Measurements from ENCODE around the gene HDAC4. TPM values are rescaled to one million over a fixed set of nuclear protein-coding genes. Genes with fewer than 3 reads are reported as not detected.

HDAC4 gene
- polyA plus RNA-seq, 1 experiment, result 4.4 TPM

- ChIA-PET CTCF (interaction anchor here (0.8 kb wide), 1 partner anchor 19 kb away, joined by 3 read pairs; no protein-coding TSS in a partner anchor), POLR2A (no interaction called here)
- DNase-seq (ENCODE audit: low read depth), result no peak
- no peak for TF ChIP-seq CTCF (IDR thresholded peaks at IDR 0.05; ENCODE audit: insufficient read depth, low read depth, low read length)
- Histone ChIP-seq H3K4me3 (ENCODE audit: low read depth, low read length) (no peak overlapping the region), H3K27me3 (ENCODE audit: control insufficient read depth, insufficient read depth, low read length) (no peaks in the 10 kb centered on the region), H3K36me3 (ENCODE audit: control insufficient read depth, insufficient read depth, low read length) (no peaks in the 10 kb centered on the region)
These were observed 88.7 kb downstream of the HDAC4 start for GRCh38 chr2:239312081-239312511.

DNA sequence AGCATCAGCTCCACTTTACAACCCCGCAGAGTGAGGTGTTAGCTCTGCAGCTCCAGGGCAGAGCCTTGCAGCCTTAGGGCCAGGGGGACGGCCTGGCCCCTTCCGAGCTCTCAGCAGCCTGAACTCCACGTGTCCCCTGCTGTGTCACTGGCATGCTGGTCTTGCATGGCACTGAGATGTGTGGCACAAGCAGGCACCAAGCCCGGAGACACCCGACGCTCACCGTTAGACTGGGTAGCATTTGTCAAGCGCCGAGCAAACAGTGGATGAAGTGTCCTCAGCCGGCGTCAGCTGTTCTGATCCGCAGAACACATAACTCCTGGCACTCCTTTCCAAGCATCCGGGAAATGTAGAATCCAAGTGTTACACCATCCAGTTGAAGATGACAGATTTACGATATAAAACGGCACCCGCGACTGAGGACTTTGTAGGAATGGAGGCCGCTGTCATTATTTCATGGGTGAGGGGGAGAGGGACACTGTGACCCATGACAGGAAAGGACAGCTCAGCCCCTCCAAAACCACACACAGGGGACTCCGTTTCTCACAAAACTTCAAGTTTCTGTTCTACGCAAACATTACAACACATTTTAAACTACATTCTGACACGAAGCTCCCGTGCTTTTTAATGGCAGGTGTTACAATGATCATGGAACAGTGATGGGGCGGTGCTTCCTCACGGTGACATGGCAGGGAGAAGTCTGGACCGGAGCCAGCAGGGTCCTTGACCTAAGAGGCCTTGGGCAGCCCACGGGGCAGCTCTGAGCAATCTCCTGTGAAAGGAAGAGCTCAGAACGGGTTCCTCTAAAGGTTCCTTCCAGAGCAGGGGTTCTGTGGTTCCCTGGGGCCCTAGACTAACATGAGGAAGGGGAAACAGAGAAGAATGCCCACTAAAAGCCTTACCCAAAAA is 89.4 kb downstream of the HDAC4 start:
- DNase-seq (ENCODE audit: low read depth), result no peak
- CTCF ChIA-PET, result interaction anchor here (1.2 kb wide), 1 partner anchor 17 kb away, joined by 6 read pairs; no protein-coding TSS in a partner anchor
- H3K27me3 ChIP-seq (ENCODE audit: control insufficient read depth, insufficient read depth, low read length), result no peaks in the 10 kb centered on the region
- no peak for TF ChIP-seq CTCF (IDR thresholded peaks at IDR 0.05; ENCODE audit: insufficient read depth, low read depth, low read length)
- H3K4me3 ChIP-seq (ENCODE audit: low read depth, low read length), result no peak overlapping the region
- no peaks in the 10 kb centered on the region for H3K36me3 ChIP-seq (ENCODE audit: control insufficient read depth, insufficient read depth, low read length)
- POLR2A ChIA-PET, result no interaction called here

DNA sequence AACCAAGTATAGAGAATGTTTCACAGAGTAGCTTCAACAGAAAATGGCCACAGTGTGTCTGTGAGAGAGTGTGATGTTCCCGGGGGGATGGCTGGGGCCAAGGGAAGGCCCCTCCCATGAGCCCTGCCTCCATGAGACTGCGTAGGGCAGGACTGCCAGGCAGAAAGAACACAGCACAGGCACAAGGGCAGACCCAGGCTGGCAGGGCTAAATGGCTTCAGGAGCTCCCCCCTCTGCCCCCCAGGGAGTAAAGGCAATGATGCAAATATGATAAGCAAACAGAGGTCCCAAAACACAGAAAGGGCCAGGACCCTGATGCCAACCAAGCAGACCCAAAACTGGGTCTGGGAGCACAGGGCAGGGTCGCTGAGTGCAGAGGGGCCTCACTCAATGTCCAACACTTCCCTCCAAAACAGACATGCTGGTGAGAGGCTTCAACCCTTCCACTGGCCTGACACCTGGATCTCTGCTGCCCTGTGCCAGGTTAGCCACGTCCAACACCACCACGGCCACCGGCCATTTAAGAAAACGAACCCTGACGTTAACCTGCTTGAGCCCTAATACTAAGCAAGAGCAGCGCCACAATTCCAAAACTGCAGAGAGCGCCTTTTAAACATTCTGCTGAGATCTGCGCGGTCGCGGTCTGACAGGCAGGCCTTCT is 90.3 kb downstream of the HDAC4 start:
- CTCF ChIA-PET, result interaction anchor here (0.6 to 1.2 kb wide), 2 partner anchors 18 to 86 kb away, joined by 3 to 6 read pairs; no protein-coding TSS in a partner anchor

DNA sequence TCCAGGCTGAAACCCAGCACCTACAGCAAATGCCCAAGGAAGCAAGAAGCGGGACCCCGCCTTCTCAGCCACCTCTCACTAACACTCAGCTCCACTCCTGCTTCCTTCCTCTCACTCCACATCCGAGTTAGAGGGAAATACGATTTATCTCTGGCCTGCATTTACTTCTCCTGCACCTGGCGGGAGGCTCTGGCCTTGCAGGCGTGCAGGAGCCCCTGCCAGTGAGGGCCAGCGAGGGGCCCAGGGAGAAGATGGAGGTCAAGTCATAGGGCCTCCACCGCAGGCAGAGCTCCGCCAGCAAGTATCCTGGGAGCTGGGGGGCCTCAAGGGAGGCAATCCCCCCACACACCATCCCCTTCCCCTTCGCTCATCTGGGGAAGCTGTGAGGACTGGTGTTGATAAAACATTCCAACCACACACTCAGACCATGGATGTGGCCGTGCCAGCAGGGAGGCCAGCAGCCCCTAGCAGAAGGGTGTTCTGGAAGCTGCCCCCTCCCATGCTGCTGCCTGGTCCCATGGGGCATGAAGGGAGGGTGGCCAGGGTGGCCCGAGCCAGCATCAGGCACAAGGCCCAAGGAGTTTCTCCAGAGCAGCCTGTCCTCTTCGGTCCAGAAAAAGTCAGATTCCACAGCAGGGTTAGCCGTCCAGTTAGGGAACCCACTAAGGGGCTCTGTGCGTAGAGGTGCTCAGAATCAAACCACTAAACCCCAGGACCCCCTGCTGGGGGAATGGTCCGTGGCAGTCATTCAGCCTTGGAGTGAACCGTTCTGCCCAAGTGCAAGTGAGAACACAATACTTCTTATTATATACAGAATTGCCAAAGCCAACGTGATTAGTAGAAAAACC is 91.2 kb downstream of the HDAC4 start:
- Histone ChIP-seq H3K27me3 (ENCODE audit: control insufficient read depth, insufficient read depth, low read length) (no peaks in the 10 kb centered on the region), H3K4me3 (ENCODE audit: low read depth, low read length) (no peak overlapping the region), H3K36me3 (ENCODE audit: control insufficient read depth, insufficient read depth, low read length) (0 out of 2 replicates have a peak, but pooled peaks cover 2% of the 10 kb centered on the region)
- no peak for TF ChIP-seq CTCF (IDR thresholded peaks at IDR 0.05; ENCODE audit: insufficient read depth, low read depth, low read length)
- POLR2A ChIA-PET, result no interaction called here
- DNase-seq (ENCODE audit: low read depth), result no peak
- CTCF ChIA-PET, result interaction anchor here (0.6 to 1.2 kb wide), 2 partner anchors 19 to 85 kb away, joined by 3 to 6 read pairs; no protein-coding TSS in a partner anchor

More for the DNA sequence above, 90.3 kb downstream of the HDAC4 start:
- POLR2A ChIA-PET, result no interaction called here
- Histone ChIP-seq H3K36me3 (ENCODE audit: control insufficient read depth, insufficient read depth, low read length) (no peaks in the 10 kb centered on the region), H3K27me3 (ENCODE audit: control insufficient read depth, insufficient read depth, low read length) (no peaks in the 10 kb centered on the region), H3K4me3 (ENCODE audit: low read depth, low read length) (no peak overlapping the region)
- no peak for DNase-seq (ENCODE audit: low read depth)
- no peak for TF ChIP-seq CTCF (IDR thresholded peaks at IDR 0.05; ENCODE audit: insufficient read depth, low read depth, low read length)
